Fibroblast of lung (primary cell): ENCODE data around the gene TRMT2B. TPM values are rescaled to one million over a fixed set of nuclear protein-coding genes. Genes with fewer than 3 reads are reported as not detected.
"Not testable (repeated sequence)": the region's sequence is repeated elsewhere in the genome, so short reads cannot be mapped to it uniquely, and the experiment has no call there.

Experiments used
- DNase-seq, 2 donors: peaks; one replicate each; pipeline versions ENCODE4 v3.0.0 to v3.0.0-alpha.2; 2010; ENCODE audit warnings: low read depth in 2 of 2
- H2AFZ ChIP-seq: 2 replicates; pipeline ENCODE4 v1.5.1; 2012; ENCODE audit warnings: low read length, control low read depth, inconsistent platforms
- H3K27ac ChIP-seq: 2 replicates; pipeline ENCODE4 v1.5.1; 2011; ENCODE audit warnings: low read length, control low read depth; ENCODE audit not compliant: insufficient read depth
- H3K27me3 ChIP-seq: 2 replicates; pipeline ENCODE4 v1.5.1; 2011; ENCODE audit warnings: mild to moderate bottlenecking, low read length; ENCODE audit not compliant: control insufficient read depth, insufficient read depth
- H3K36me3 ChIP-seq: 2 replicates; pipeline ENCODE4 v1.5.1; 2011; ENCODE audit warnings: low read length; ENCODE audit not compliant: control insufficient read depth, insufficient read depth
- H3K4me1 ChIP-seq: 2 replicates; pipeline ENCODE4 v1.5.1; 2011; ENCODE audit warnings: low read length; ENCODE audit not compliant: control insufficient read depth, insufficient read depth; ENCODE audit errors: extremely low read depth
- H3K4me2 ChIP-seq: 2 replicates; pipeline ENCODE4 v1.5.1; 2011; ENCODE audit warnings: low read length, control low read depth; ENCODE audit not compliant: insufficient read depth; ENCODE audit errors: extremely low read depth
- H3K4me3 ChIP-seq, 4 experiments: fragments of 200-600 bp in 1 of 4; sonication (generic) in 1 of 4; replicated peaks in 1 of 4; 2 replicates each; pipeline ENCODE4 v1.5.1; 2011 to 2016; ENCODE audit warnings: low read length in 4 of 4, low read depth in 3 of 4, mild to moderate bottlenecking in 3 of 4, control low read depth in 2 of 4, inconsistent platforms in 1 of 4, mixed read lengths in 1 of 4; ENCODE audit not compliant: insufficient read depth in 1 of 4; ENCODE audit errors: control extremely low read depth in 1 of 4
- H3K79me2 ChIP-seq: 2 replicates; pipeline ENCODE4 v1.5.1; 2012; ENCODE audit warnings: mild to moderate bottlenecking, low read length, inconsistent platforms; ENCODE audit not compliant: control insufficient read depth, insufficient read depth
- H3K9ac ChIP-seq: 2 replicates; pipeline ENCODE4 v1.5.1; 2011; ENCODE audit warnings: mild to moderate bottlenecking, low read length, control low read depth; ENCODE audit not compliant: insufficient read depth
- H3K9me3 ChIP-seq: 2 replicates; pipeline ENCODE4 v1.5.1; 2012; ENCODE audit warnings: low read depth, low read length; ENCODE audit not compliant: control insufficient read depth, insufficient read depth
- H4K20me1 ChIP-seq: 2 replicates; pipeline ENCODE4 v1.5.1; 2011; ENCODE audit warnings: low read length; ENCODE audit not compliant: control insufficient read depth, insufficient read depth; ENCODE audit errors: extremely low read depth
- EZH2 ChIP-seq: IDR thresholded peaks from 2 replicates; pipeline ENCODE4 v1.5.1; 2012; ENCODE audit warnings: low read length, control low read depth, mild to moderate bottlenecking; ENCODE audit errors: missing control alignments
- polyA plus RNA-seq, 2 donors: library from polyadenylated mRNA; depleted of rRNA in 1 of 2; stranded (reverse) in 1 of 2; unstranded in 1 of 2; fragments of >200 nt; gene quantifications; 2 replicates each; pipeline ENCODE4 v1.2.1, GENCODE V29; 2011 to 2012; ENCODE audit warnings: missing spikeins in 1 of 2
- total RNA-seq: library from RNA; depleted of rRNA; stranded (reverse); fragments of >200 nt; gene quantifications from 2 replicates; pipeline ENCODE4 v1.2.1, GENCODE V29; 2014
- TF ChIP-seq, protein P1 (sequence below), 2 donors: IDR thresholded peaks in 1 of 2; conservative IDR thresholded peaks in 1 of 2; 1 replicate in 1 of 2; 2 replicates in 1 of 2; pipeline ENCODE4 v1.5.1; 2011 to 2012; ENCODE audit warnings: low read length in 2 of 2, control low read depth in 1 of 2, inconsistent platforms in 1 of 2, low read depth in 1 of 2, mild to moderate bottlenecking in 1 of 2

The TRMT2B gene
- total and polyA plus RNA-seq, 2 donors (not counting 1 experiment from before 2014, with no cell fraction given), result 6.9 to 14.2 TPM

GRCh38 chrX:101062176-101062575 is 10.3 kb upstream of the TRMT2B start:
- Histone ChIP-seq H3K27me3 (no peaks in the 10 kb centered on the region), H3K79me2 (no peaks in the 10 kb centered on the region), H4K20me1 (no peaks in the 10 kb centered on the region), H3K4me2 (no peak overlapping the region), H3K27ac (no peak overlapping the region), H3K4me1 (no peaks in the 10 kb centered on the region), H3K9ac (no peak overlapping the region), H3K36me3 (no peaks in the 10 kb centered on the region), H3K9me3 (no peaks in the 10 kb centered on the region), H3K4me3 (no peak overlapping the region), H2AFZ (no peak overlapping the region)
- no peak for TF ChIP-seq EZH2
- TF ChIP-seq, protein P1, sequence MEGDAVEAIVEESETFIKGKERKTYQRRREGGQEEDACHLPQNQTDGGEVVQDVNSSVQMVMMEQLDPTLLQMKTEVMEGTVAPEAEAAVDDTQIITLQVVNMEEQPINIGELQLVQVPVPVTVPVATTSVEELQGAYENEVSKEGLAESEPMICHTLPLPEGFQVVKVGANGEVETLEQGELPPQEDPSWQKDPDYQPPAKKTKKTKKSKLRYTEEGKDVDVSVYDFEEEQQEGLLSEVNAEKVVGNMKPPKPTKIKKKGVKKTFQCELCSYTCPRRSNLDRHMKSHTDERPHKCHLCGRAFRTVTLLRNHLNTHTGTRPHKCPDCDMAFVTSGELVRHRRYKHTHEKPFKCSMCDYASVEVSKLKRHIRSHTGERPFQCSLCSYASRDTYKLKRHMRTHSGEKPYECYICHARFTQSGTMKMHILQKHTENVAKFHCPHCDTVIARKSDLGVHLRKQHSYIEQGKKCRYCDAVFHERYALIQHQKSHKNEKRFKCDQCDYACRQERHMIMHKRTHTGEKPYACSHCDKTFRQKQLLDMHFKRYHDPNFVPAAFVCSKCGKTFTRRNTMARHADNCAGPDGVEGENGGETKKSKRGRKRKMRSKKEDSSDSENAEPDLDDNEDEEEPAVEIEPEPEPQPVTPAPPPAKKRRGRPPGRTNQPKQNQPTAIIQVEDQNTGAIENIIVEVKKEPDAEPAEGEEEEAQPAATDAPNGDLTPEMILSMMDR (conservative IDR thresholded peaks at IDR 0.05 in 1 of 2, IDR thresholded peaks at IDR 0.05 in 1 of 2; ENCODE audit: low read depth in 1 of 2, low read length in 2 of 2), result no peak
- DNase-seq, result peak in 1 of 2 donors; percentile 34

DNA sequence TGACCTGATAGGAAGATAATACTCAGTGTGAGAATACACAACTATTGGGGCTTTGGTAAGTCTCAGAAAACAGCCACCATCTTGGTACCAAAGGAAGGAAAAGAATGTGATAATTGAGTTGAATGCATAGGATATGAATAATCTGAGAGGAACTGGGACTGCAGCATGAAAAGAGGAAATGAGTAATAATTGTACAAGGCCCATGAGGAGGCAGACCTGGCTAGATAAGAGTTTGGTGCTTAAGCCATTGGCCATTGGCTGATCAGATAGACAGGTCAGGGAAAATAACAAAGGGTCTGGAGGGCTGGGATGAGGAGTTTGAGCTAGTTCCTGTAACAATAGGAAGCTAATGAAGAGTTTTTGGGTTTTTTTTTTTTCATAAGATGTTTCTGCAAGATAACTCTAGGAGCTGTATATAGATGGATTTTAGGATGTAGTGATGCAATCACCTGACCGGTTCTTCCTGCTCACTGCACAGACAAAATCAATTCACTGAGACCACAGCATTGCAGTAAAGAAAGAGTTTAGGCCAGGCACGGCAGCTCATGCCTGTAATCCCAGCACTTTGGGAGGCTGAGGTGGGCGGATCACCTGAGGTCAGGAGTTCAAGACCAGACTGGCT is 5.3 kb upstream of the TRMT2B start:
- TF ChIP-seq EZH2, result no peak
- TF ChIP-seq, protein P1 (conservative IDR thresholded peaks at IDR 0.05 in 1 of 2, IDR thresholded peaks at IDR 0.05 in 1 of 2; ENCODE audit: low read depth in 1 of 2, low read length in 2 of 2), result no peak
- Histone ChIP-seq H3K27ac (no peak overlapping the region), H3K4me3 (no peak overlapping the region), H3K9ac (no peak overlapping the region), H3K36me3 (no peaks in the 10 kb centered on the region), H2AFZ (peak overlapping the region; percentile 15), H3K4me2 (no peak overlapping the region), H3K27me3 (no peaks in the 10 kb centered on the region), H4K20me1 (no peaks in the 10 kb centered on the region), H3K79me2 (no peaks in the 10 kb centered on the region), H3K4me1 (no peaks in the 10 kb centered on the region), H3K9me3 (no peaks in the 10 kb centered on the region)
- DNase-seq, result peak in 1 of 2 donors; percentile 66

- H3K4me2 ChIP-seq, H4K20me1 ChIP-seq, H3K4me3 ChIP-seq, H3K4me1 ChIP-seq, H3K36me3 ChIP-seq, H3K9ac ChIP-seq, H3K27ac ChIP-seq, H3K9me3 ChIP-seq, DNase-seq, H2AFZ ChIP-seq, H3K79me2 ChIP-seq, H3K27me3 ChIP-seq: not testable (repeated sequence)
Observed at GRCh38 chrX:101056551-101056950, 4.6 kb upstream of the TRMT2B start.
